HFF-Myc (cell line): ENCODE measurements around the gene MGAT5.

ENCODE experiments used
- DNase-seq: peaks from one replicate; pipeline ENCODE4 v3.0.0-alpha.2; 2011; ENCODE audit warnings: low read depth; ENCODE audit errors: extremely low read depth
- H3K4me3 ChIP-seq: replicated peaks from 2 replicates; pipeline ENCODE4 v1.5.1; 2011; ENCODE audit warnings: low read depth, mild to moderate bottlenecking, control low read depth, low read length
- CTCF ChIP-seq: IDR thresholded peaks from 2 replicates; pipeline ENCODE4 v1.5.1; 2012; ENCODE audit warnings: mild to moderate bottlenecking, low read depth, low read length, control low read depth; ENCODE audit errors: missing control alignments

The MGAT5 gene

GRCh38 chr2:134448650-134449049 lies 194.8 kb downstream of the MGAT5 start:
- no peak for TF ChIP-seq CTCF
- no peak for DNase-seq
- H3K4me3 ChIP-seq = no peak overlapping the region

- no peak for TF ChIP-seq CTCF
These were observed 195.3 kb downstream of the MGAT5 start for GRCh38 chr2:134449157-134449556.

GRCh38 chr2:134449751-134450513 lies 196.1 kb downstream of the MGAT5 start:
- DNase-seq = no peak
- no peak overlapping the region for H3K4me3 ChIP-seq
- TF ChIP-seq CTCF = no peak

More at GRCh38 chr2:134449157-134449556, 195.3 kb downstream of the MGAT5 start:
- DNase-seq = no peak
- H3K4me3 ChIP-seq = no peak overlapping the region

GRCh38 chr2:134451347-134451630 lies 197.4 kb downstream of the MGAT5 start:
- no peak for DNase-seq
- no peak overlapping the region for H3K4me3 ChIP-seq
- no peak for TF ChIP-seq CTCF

GRCh38 chr2:134452042-134452733 lies 198.3 kb downstream of the MGAT5 start:
- no peak for DNase-seq
- H3K4me3 ChIP-seq = no peak overlapping the region
- no peak for TF ChIP-seq CTCF

- no peak for DNase-seq
- H3K4me3 ChIP-seq = no peak overlapping the region
- no peak for TF ChIP-seq CTCF
These were observed 199.6 kb downstream of the MGAT5 start for GRCh38 chr2:134453476-134453875.
